SJSA1 (cell line): ENCODE data around the gene KNTC1. TPM values are rescaled to one million over a fixed set of nuclear protein-coding genes. Genes with fewer than 3 reads are reported as not detected.
"Not testable (repeated sequence)": the region's sequence is repeated elsewhere in the genome, so short reads cannot be mapped to it uniquely, and the experiment has no call there.

Experiments
- DNase-seq, 2 experiments: peaks; one replicate each; pipeline ENCODE4 v3.0.0-alpha.2; 2015 to 2020; ENCODE audit warnings: low spot score in 2 of 2, low read depth in 1 of 2
- H3K27ac ChIP-seq: fragments of 250-450 bp; sonication (Bioruptor Pico); 2 replicates; pipeline ENCODE4 v1.5.1; 2020; ENCODE audit warnings: mild to moderate bottlenecking, moderate library complexity
- H3K27me3 ChIP-seq: fragments of 250-450 bp; sonication (Bioruptor Pico); replicated peaks from 2 replicates; pipeline ENCODE4 v1.5.1; 2020; ENCODE audit warnings: mild to moderate bottlenecking, moderate library complexity
- H3K36me3 ChIP-seq: fragments of 250-450 bp; sonication (Bioruptor Pico); 2 replicates; pipeline ENCODE4 v1.5.1; 2020; ENCODE audit warnings: mild to moderate bottlenecking
- H3K4me1 ChIP-seq: fragments of 250-450 bp; sonication (Bioruptor Pico); replicated peaks from 2 replicates; pipeline ENCODE4 v1.6.1; 2021; ENCODE audit warnings: mild to moderate bottlenecking
- H3K4me3 ChIP-seq: fragments of 250-450 bp; sonication (Bioruptor Pico); 2 replicates; pipeline ENCODE4 v1.5.1; 2020; ENCODE audit warnings: mild to moderate bottlenecking
- H3K9me3 ChIP-seq: fragments of 250-450 bp; sonication (Bioruptor Pico); replicated peaks from 2 replicates; pipeline ENCODE4 v1.5.1; 2020; ENCODE audit warnings: mild to moderate bottlenecking
- total RNA-seq: library from RNA; depleted of rRNA; stranded (reverse); fragments of >200 nt; shearing (Covaris generic); gene quantifications from 2 replicates; pipeline ENCODE4 v1.2.3, GENCODE V29; 2014; rRNA removed

The KNTC1 gene
- 60.2 and 94.3 TPM in 2 replicates for total RNA-seq

GRCh38 chr12:122526683-122527477 lies at the start of gene KNTC1, which contains the start of gene RSRC2:
TSS of gene KNTC1 (plus strand) at chr12:122527249. CDS start at chr12:122530064, 2,815 bp downstream.
TSS of gene RSRC2 (minus strand) at chr12:122526936. CDS start at chr12:122526853, 83 bp downstream.
- Histone ChIP-seq H3K36me3 (peaks cover 64% of the 10 kb centered on the region), H3K27ac (peak within 1 kb of the TSS; percentile 99), H3K4me1 (peaks cover 28% of the 10 kb centered on the region), H3K9me3 (no peaks in the 10 kb centered on the region), H3K4me3 (peak within 1 kb of the TSS; percentile 62), H3K27me3 (no peaks in the 10 kb centered on the region)
- peak; percentile 99 to 100 for DNase-seq

DNA sequence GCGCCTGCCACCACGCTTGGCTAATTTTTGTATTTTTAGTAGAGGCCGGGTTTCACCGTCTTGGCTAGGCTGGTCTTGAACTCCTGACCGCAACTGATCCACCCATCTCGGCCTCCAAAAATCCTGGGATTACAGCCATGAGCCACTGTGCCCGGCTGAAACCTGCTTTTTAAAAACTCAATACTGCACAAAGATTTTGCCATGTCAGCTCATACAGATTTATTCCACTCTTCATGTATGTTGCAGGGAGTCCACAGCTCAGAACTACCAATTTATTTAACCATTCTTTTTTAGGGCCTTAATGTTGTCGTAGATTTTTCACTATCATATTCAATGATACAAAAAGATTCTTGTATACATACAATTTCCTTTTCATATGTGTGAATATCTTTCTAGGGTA lies 46.3 kb upstream of the KNTC1 start:
- no peak for DNase-seq
- Histone ChIP-seq H3K9me3 (no peaks in the 10 kb centered on the region), H3K36me3 (peaks cover 87% of the 10 kb centered on the region), H3K4me1 (no peaks in the 10 kb centered on the region), H3K4me3 (no peak overlapping the region), H3K27me3 (no peaks in the 10 kb centered on the region), H3K27ac (no peak overlapping the region)

GRCh38 chr12:122481861-122482260 lies 45.2 kb upstream of the KNTC1 start:
- no peaks in the 10 kb centered on the region for H3K9me3 ChIP-seq
- H3K4me1 ChIP-seq = no peaks in the 10 kb centered on the region
- no peaks in the 10 kb centered on the region for H3K27me3 ChIP-seq
- no peak for DNase-seq
- H3K36me3 ChIP-seq = peaks cover 86% of the 10 kb centered on the region
- no peak overlapping the region for H3K27ac ChIP-seq
- H3K4me3 ChIP-seq = no peak overlapping the region

GRCh38 chr12:122483969-122484368 lies 43.1 kb upstream of the KNTC1 start:
- Histone ChIP-seq H3K36me3 (peaks cover 90% of the 10 kb centered on the region), H3K27ac (no peak overlapping the region), H3K27me3 (no peaks in the 10 kb centered on the region), H3K4me1 (no peaks in the 10 kb centered on the region), H3K9me3 (no peaks in the 10 kb centered on the region), H3K4me3 (no peak overlapping the region)
- no peak for DNase-seq

DNA sequence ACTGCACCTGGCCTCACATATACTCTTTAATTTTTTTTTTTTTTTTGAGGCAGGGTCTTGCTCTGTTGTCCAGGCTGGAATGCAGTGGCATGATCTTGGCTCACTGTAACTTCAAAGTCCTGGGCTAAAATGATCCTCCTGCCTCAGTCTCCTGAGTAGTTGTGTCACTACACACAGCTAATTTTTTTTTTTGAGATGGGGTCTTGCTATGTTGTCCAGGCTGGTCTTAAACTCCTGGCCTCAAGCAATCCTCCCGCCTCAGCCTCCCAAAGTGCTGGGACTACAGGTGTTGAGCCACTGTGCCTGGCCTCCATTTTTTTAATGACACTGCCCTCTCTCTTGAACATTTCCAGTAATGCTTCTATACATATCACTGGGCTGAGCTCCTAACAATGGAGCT lies 42.7 kb upstream of the KNTC1 start:
- H3K27ac ChIP-seq, H3K4me3 ChIP-seq, H3K27me3 ChIP-seq, H3K4me1 ChIP-seq, DNase-seq, H3K9me3 ChIP-seq: not testable (repeated sequence)
- H3K36me3 ChIP-seq = peaks cover 90% of the 10 kb centered on the region

DNA sequence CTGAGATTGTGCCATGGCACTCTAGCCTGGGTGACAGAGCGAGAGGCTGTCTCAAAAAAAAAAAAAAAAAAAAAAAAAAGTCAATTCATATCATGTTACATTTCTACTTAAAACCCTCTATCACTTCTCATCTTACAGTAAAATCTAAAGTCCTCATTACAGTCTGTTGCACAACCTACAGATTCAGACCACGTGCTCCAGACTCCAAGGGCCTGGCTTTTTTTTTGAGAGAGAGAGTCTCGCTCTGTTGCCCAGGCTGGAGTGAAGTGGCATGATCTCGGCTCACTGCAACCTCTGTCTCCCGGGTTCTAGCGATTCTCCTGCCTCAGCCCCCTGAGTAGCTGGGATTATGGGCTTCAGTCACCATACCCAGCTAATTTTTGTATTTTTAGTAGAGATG lies 40.7 kb upstream of the KNTC1 start:
- DNase-seq, H3K27me3 ChIP-seq, H3K4me3 ChIP-seq, H3K4me1 ChIP-seq, H3K9me3 ChIP-seq, H3K27ac ChIP-seq: not testable (repeated sequence)
- H3K36me3 ChIP-seq = peaks cover 86% of the 10 kb centered on the region

DNA sequence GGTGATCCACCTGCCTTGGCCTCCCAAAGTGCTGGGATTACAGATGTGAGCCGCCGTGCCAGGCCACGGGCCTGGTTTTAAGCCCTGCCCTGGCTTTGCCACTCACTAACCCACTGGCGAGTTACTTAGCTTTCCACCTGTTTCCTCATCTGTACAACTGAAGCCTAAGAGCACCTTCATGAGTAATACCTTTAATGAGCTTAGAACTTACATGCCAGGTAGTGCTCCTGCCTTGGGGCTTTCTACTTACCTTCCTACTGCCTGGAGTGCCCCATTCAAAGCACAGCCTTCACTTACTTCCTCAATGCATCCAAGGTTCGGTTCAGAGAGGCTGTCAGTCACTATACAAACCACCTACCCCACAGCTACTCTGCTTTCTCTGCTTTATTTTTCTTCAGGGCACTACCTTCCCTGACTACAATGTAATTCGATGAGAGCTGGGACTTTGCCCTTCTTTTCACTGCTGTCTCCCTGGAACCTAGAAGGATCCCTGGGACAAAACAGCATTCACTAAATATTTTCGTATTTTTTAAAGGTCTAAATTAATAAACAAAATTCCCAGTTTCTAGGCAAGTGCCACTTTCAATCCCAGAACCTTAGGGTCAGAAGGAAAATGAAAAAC lies 40.1 kb upstream of the KNTC1 start:
- no peak overlapping the region for H3K4me3 ChIP-seq
- H3K27me3 ChIP-seq = no peaks in the 10 kb centered on the region
- peaks cover 85% of the 10 kb centered on the region for H3K36me3 ChIP-seq
- no peak overlapping the region for H3K27ac ChIP-seq
- H3K9me3 ChIP-seq = no peaks in the 10 kb centered on the region
- DNase-seq = no peak
- H3K4me1 ChIP-seq = no peaks in the 10 kb centered on the region

- H3K4me3 ChIP-seq, H3K27me3 ChIP-seq, H3K9me3 ChIP-seq, H3K4me1 ChIP-seq, DNase-seq, H3K27ac ChIP-seq: not testable (repeated sequence)
- peaks cover 88% of the 10 kb centered on the region for H3K36me3 ChIP-seq
Observed at GRCh38 chr12:122487807-122488206, 39.2 kb upstream of the KNTC1 start.

DNA sequence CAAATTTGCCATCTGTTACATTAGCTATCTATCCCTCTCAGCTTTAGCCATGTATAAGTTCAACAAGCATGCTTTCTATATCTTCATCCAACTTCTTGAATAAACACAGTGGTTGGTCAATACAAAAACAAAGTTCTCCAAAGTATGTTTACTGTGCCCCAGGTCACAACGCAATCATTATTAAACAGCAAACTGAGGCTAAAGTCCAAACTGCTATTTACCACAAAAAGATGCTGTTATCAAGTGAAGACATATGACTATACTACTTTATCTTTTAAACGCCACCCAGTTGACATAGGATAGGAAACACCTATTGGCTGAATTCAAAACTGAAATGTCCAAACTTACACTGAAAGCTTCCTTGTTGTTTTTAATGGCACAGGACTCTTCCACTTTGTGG lies 38.0 kb upstream of the KNTC1 start:
- no peak overlapping the region for H3K27ac ChIP-seq
- no peaks in the 10 kb centered on the region for H3K4me1 ChIP-seq
- peaks cover 85% of the 10 kb centered on the region for H3K36me3 ChIP-seq
- H3K27me3 ChIP-seq = no peaks in the 10 kb centered on the region
- H3K9me3 ChIP-seq = no peaks in the 10 kb centered on the region
- DNase-seq = no peak
- H3K4me3 ChIP-seq = no peak overlapping the region

DNA sequence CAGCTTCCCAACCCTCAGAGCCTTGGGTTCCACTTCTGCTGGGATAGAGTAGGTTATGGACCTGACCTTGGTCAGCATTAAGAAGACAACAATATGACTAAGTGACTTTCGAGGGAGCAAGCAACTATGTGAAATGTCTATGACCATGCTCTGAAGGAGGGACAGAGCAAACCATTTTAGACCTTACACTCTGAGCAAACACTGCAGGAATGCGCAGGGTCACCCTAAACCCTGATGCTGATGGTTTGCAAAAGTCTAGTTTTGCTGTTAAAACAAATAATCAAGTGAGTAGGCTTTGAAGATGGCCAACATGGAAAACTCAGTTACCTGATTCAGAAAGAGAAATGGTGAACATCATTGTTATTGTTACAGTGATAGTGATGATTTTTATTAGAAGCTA lies 35.1 kb upstream of the KNTC1 start:
- Histone ChIP-seq H3K4me1 (no peaks in the 10 kb centered on the region), H3K4me3 (no peak overlapping the region), H3K36me3 (peaks cover 83% of the 10 kb centered on the region), H3K27me3 (no peaks in the 10 kb centered on the region), H3K27ac (no peak overlapping the region), H3K9me3 (no peaks in the 10 kb centered on the region)
- DNase-seq = no peak

DNA sequence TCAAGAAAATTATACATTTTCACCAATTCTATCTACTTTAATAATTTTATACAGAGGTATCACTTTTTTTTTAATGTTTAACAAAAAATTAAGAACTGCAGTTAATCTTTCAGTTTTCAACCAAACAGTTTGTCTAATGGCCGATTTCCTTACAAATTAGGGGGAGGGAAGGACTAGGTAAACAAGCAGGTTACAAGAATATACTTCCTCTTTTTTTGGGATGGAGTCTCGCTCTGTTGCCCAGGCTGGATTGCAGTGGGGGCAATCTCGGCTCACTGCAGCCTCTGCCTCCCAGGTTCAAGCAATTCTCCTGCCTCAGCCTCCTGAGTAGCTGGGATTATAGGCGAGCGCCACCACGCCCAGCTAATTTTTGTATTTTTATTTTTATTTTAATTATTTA lies 33.8 kb upstream of the KNTC1 start:
- DNase-seq, H3K9me3 ChIP-seq: not testable (repeated sequence)
- H3K36me3 ChIP-seq = peaks cover 80% of the 10 kb centered on the region

DNA sequence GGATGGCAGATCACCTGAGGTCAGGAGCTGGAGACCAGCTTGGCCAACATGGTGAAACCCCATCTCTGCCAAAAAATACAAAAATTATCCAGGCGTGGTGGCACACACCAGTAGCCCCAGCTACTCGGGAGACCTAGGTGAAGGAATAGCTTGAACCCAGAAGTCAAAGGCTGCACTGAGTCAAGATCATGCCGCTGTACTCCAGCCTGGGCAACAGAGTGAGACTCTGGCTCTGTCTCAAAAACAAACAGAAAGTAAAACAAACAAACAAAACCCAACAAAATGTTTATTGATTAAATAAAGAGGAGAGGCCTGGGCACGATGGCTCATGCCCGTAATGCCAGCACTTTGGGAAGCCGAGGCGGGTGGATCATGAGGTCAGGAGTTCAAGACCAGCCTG lies 31.8 kb upstream of the KNTC1 start:
- DNase-seq = no peak
- H3K36me3 ChIP-seq = peaks cover 66% of the 10 kb centered on the region

More for the DNA sequence above, 33.8 kb upstream of the KNTC1 start:
- H3K27me3 ChIP-seq, H3K4me3 ChIP-seq, H3K27ac ChIP-seq, H3K4me1 ChIP-seq: not testable (repeated sequence)

GRCh38 chr12:122499991-122500684 lies 26.9 kb upstream of the KNTC1 start:
- peaks cover 28% of the 10 kb centered on the region for H3K4me1 ChIP-seq
- H3K4me3 ChIP-seq = peak overlapping the region; percentile 65
- H3K27ac ChIP-seq = peak overlapping the region; percentile 86
- H3K9me3 ChIP-seq = no peaks in the 10 kb centered on the region
- DNase-seq = peak; percentile 48 to 70
- H3K36me3 ChIP-seq = peaks cover 60% of the 10 kb centered on the region
- no peaks in the 10 kb centered on the region for H3K27me3 ChIP-seq

More for the DNA sequence above, 31.8 kb upstream of the KNTC1 start:
- Histone ChIP-seq H3K4me1 (peaks cover 20% of the 10 kb centered on the region), H3K9me3 (no peaks in the 10 kb centered on the region), H3K4me3 (no peak overlapping the region), H3K27ac (no peak overlapping the region), H3K27me3 (no peaks in the 10 kb centered on the region)
